Activated CD8-positive, alpha-beta memory T cell treated with anti-CD3 and anti-CD28 coated beads for 48 hours (primary cell): ENCODE data around the gene FAM200C.

Experiments
- DNase-seq, 3 experiments: peaks; one replicate each; pipeline ENCODE4 v3.0.0-alpha.2; 2020; ENCODE audit warnings: low read depth in 2 of 3, low spot score in 2 of 3

Gene FAM200C

GRCh38 chr5:160367885-160368284, 32.0 kb downstream of the FAM200C start:
- DNase-seq = no peak

GRCh38 chr5:160367261-160367660, 32.6 kb downstream of the FAM200C start:
- no peak for DNase-seq

DNA sequence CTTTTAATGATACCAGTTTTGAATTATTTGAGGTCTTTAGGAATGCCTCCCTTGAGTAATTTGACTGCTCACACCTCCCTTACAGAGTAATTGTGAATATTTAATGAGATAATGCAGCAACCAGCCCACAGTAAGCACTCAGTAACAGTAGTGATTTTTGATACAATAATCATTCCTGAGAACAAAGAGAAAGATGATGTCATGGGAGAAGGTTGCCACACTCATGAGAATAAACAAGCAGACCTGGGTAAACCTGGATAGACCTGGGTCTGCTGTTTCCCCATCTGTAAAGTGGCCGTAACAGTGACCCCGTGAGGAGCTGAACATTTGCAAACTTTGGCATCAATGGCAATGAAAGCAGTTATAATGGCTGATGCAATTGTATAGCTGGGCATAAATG, 33.6 kb downstream of the FAM200C start:
- DNase-seq = no peak

- no peak for DNase-seq
These were observed 36.0 kb downstream of the FAM200C start for GRCh38 chr5:160363660-160364395.

DNA sequence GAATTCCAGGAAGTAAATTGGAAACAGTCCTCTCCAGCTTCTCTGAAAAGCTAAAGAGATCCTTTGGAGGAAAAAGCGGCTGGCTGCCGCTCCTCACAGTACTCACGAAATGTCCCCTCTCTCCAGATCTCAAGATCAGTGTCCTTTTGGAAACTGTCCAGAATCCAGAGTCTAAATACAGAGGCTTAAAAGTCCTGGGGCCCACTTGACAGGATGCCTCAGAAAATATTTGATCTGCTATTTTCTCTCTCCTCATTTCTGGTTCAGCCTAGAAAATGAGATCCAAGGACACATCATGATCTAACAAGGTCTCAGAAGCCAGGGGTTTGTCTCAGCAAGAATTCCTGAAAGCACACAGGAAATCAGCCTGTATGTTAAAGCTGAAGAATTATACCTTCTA, 36.6 kb downstream of the FAM200C start:
- no peak for DNase-seq

- no peak for DNase-seq
These were observed 38.1 kb downstream of the FAM200C start for GRCh38 chr5:160361624-160362228.

DNA sequence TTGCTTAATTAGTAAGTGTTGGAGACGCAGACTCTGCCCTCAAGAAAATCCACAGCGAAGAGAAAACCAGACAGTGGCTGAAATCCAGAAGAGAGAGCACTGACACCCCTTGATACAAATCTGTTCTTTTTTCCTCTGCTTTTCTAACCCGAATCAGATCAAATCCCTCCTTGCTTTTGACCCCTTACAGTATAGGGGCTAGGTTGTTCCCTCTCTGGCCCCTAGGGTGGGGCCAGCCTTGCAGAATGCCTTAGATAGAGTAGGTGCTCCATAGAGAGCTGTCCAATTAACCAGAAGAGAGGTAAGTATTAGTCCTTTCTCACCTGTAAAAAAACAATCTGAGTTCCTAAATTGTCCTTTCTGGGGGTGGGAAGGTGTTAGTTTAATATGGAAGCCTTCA, 39.5 kb downstream of the FAM200C start:
- DNase-seq = no peak

GRCh38 chr5:160359816-160360215, 40.0 kb downstream of the FAM200C start:
- DNase-seq = no peak

DNA sequence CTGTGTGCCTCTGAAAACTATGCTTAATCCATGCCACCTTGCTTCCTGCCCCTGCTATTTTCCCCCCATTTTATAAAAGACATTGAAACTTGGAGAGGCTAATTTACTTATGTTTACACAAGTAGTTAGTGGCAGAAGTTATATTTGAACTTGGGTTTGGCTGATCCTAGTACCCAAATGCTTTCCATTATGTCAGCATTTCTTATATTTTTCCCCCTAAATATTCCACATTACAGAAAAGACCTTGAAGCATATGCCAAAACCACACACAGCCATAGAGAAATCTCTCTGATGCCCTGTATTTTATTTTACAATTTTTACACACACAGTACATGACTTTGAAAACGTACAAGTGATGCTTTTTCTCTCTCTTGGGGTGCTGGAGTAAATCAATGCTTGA, 40.6 kb downstream of the FAM200C start:
- DNase-seq = no peak

DNA sequence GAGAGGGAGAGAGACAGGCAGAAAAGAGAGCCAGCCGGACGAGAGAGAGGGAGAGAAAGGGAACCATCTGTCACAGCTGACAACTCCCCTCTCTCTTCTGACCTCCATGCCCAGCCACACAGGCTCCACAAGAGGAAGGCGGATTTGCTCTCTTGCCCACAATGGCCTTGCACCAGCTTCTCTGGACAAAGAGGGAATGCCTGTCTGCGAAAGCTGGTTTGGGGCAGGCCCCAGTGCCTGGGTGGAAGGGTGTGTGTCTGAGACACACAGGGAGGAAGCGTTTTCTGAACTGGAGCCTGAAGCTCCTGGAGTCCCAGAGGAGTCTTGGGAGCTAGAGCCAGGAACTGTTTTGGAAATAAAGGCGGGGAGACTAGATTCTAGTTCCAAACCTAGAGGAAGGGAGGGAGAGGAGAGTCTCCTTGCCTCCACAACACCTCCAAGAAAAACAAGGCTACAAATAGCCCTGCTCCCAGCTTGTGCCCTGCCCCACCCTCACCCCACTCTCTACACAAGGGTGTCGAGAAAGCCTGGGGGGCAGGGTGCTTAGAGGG, 41.9 kb downstream of the FAM200C start:
- no peak for DNase-seq

DNA sequence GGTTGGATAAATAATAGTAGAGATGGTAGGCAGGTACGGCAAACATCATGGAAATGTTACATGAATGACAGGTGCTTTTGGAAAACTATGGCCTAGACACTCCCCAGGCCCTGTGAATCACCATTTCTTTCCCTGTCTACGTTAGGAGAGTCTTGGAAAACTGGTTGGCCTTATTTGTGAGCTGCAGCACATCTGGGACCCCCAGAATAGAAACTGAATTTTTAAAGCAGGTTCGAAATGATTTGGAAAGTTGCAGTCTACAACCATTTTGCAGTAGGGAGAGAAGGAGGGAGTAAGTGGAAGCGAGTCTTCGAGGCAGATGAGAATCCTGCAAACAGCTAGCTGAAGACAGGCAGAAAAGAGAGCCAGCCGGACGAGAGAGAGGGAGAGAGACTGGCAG, 42.5 kb downstream of the FAM200C start:
- DNase-seq = no peak

DNA sequence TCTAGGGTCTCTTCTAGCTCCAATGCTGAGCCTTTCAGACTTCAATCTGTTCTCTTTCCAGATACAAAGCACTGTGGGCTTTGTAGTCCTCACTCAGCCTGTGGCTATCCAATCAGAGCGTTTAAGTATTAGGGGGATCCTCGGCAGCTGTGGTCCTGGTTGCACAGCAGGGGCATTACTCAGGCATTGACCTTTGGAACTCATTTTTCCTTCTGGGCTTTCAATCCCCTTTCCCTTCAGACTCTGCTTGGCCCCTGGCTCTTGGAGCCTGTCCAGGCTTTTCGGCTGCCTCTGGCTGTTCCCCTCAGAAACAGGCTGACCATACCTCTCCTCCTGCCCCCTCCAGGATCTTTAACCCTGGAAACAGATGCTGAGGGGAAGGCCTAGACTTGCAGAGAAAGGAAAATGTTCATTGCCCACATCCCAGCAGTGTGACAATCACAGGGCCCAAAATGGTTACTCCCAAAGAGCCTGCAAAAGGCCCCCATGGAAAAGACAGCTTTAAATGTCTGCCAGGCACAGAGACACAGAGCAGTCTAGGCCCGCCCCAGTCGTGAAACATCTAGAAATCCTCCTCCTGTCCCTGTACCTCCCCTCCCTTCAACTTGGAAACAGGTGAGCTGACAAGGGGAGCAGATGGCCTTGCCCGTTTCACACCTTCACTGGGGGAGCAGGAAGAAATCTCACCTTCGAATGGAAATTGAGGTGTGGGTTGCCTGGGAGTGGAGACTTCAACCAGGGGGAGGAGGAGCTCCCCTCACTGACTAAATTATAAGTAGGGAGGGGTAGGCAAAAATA, 43.1 kb downstream of the FAM200C start:
- no peak for DNase-seq

GRCh38 chr5:160354666-160355065, 45.2 kb downstream of the FAM200C start:
- DNase-seq = no peak

DNA sequence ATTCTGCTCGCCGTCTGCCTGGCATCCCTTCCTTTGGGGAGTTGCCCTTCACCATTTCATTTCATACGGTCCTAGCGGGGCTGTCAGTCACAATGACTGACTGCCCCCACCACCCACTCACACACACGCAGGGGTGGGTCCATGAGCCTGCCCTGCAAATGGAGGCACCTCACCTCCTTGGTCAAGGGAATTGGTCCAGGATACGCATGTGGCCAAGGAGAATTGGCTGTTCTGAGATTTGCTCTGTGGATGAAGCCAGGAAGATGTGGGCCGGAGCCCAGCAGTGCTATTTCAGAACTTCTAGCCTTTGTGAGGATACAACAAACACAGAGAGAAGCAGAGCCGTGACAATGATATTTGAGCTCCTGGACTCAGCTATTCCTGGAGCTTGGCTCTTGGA, 46.5 kb downstream of the FAM200C start:
- no peak for DNase-seq

GRCh38 chr5:160352308-160352707, 47.5 kb downstream of the FAM200C start:
- DNase-seq = no peak

DNA sequence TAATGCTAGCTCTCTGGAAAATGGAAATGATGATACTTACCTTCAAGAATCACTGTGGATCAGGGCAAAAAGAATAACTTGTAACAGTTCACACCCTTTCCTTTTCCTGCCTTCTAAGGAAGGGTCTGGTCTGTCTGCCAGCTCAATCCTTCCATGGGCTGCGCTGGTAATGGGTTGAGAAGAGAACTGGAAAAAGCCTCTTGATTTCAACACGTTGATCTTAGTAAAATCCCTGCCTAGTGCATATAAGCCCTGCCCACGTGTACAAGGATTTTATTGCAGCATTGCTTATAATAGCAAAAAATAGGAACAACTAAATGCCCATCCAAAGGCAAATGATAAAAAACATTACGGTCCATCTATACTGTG, 49.9 kb downstream of the FAM200C start:
- DNase-seq = no peak

DNA sequence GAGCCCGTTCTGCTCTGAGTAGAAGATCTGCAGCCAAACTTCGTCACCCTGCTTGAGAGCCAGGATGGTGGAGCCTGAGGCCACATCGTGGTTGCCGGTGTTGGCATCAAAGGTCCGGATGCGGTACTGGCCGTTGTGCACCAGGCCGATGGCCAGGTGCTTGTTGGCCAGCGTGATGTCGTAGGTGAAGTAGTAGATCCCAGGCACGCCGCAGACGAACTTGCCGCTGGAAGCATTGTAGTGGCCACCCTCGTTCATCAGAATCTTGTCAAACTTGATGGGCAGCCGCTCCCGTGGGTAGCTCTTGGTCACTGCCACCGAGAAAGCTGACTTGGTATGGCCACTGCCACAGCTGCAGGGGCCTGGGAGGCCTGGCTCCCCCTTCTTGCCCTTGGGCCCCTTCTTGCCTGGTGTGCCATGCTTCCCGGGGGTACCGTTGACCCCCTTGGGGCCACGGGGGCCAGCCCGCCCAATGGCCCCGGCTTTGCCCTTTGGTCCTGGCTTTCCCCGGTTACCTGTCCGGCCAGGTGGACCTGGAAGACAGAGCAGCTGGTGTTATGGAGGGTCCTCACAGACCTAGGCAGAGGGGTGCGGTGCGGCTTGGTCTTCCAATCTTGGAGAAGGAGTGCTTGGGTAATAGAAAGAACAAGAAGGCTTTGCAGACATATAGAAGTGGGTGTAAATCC, 50.5 kb downstream of the FAM200C start:
- DNase-seq = no peak

DNA sequence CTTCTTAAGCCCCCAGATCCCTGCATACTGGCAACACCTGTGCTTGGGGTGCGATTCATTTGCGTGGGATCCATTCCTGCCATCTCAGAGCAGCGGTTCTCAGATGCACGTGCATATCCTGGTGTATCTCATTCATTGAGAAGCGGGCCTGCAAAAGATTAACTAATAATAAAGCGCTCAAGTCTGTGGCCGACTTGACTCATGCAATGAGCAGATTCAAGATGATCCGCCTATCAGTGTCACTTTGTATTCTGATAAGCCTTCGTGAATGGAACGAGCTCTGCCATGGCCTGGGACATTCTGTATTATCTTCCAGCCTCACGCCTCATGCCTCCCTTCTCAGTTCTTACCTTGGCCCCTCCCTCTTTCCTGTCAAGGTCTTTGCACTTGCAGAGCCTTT, 51.8 kb downstream of the FAM200C start:
- no peak for DNase-seq

- no peak for DNase-seq
These were observed 52.4 kb downstream of the FAM200C start for GRCh38 chr5:160347448-160347847.
